GM12878 (cell line): Measurements from ENCODE around the gene ZNF281. TPM values are rescaled to one million over a fixed set of nuclear protein-coding genes. Genes with fewer than 3 reads are reported as not detected.

Source experiments
- ATAC-seq: fragments of 200-7000 bp; cut with Tn5 transposase; 3 replicates; pipeline ENCODE4 v1.9.1; 2020; ENCODE audit warnings: mild to moderate bottlenecking, moderate library complexity
- BruUV-seq: library from RNA; stranded (reverse); fragments of 400-500 nt; replicated peaks from 2 replicates; lab custom pipeline; 2021; lab: Mats Ljungman, UMichigan
- CTCF ChIA-PET: fragments of 300-600 bp; sonication (Branson Sonifier 250); formaldehyde crosslinking; extraction: SDS; loops from one replicate; lab custom pipeline; 2021; ENCODE audit warnings: inconsistent platforms; lab: Yijun Ruan, JAX
- POLR2A ChIA-PET: fragments of 350-600 bp; formaldehyde crosslinking; extraction: SDS; loops from one replicate; lab custom pipeline; 2021; ENCODE audit warnings: inconsistent platforms; lab: Charles Lee
- RAD21 ChIA-PET: fragments of 300-600 bp; sonication (Branson Sonifier 250); formaldehyde crosslinking; loops from one replicate; lab custom pipeline; 2023; ENCODE audit warnings: antibody characterized with exemption; ENCODE audit not compliant: unreplicated experiment; lab: Charles Lee
- SMC1A ChIA-PET: fragments of 300-600 bp; sonication (Branson Sonifier 250); formaldehyde crosslinking; loops from one replicate; lab custom pipeline; 2023; ENCODE audit not compliant: unreplicated experiment, uncharacterized antibody; lab: Charles Lee
- DNase-seq: peaks from one replicate; pipeline ENCODE4 v3.0.0-alpha.2; 2011; ENCODE audit warnings: low read depth, low spot score
- FAIRE-seq: peaks from 3 replicates; lab custom pipeline; 2011; peaks lifted over from hg19 to GRCh38; lab: Jason Lieb, UNC
- H2AFZ ChIP-seq: 2 replicates; pipeline ENCODE4 v1.6.0; 2011; ENCODE audit warnings: low read depth, low read length, control low read depth; ENCODE audit not compliant: control insufficient read depth
- H3K27ac ChIP-seq: 2 replicates; pipeline ENCODE4 v1.5.1; 2011; ENCODE audit warnings: control low read depth; ENCODE audit not compliant: control insufficient read depth, insufficient read depth
- H3K27me3 ChIP-seq, 2 experiments: replicated peaks in 1 of 2; 2 replicates each; pipeline versions ENCODE4 v1.6.0 to v1.6.1; 2011; ENCODE audit warnings: low read length in 1 of 2; ENCODE audit not compliant: control insufficient read depth in 2 of 2, insufficient read depth in 2 of 2
- H3K36me3 ChIP-seq, 2 experiments: 2 replicates each; pipeline ENCODE4 v1.5.1; 2011; ENCODE audit warnings: low read length in 1 of 2; ENCODE audit not compliant: control insufficient read depth in 2 of 2, insufficient read depth in 2 of 2
- H3K4me1 ChIP-seq: 2 replicates; pipeline ENCODE4 v1.6.1; 2011; ENCODE audit warnings: mild to moderate bottlenecking, low read length, moderate library complexity, mixed read lengths; ENCODE audit not compliant: control insufficient read depth, insufficient read depth
- H3K4me2 ChIP-seq: 2 replicates; pipeline ENCODE4 v1.6.0; 2011; ENCODE audit warnings: control low read depth; ENCODE audit not compliant: control insufficient read depth, insufficient read depth
- H3K4me3 ChIP-seq: fragments of 200-600 bp; sonication (generic); 2 replicates; pipeline ENCODE4 v1.5.1; 2016
- H3K79me2 ChIP-seq: 2 replicates; pipeline ENCODE4 v1.6.0; 2011; ENCODE audit warnings: low read length; ENCODE audit not compliant: control insufficient read depth, insufficient read depth
- H3K9ac ChIP-seq: 2 replicates; pipeline ENCODE4 v1.8.0; 2011; ENCODE audit warnings: low read length, control low read depth, mixed read lengths; ENCODE audit not compliant: control insufficient read depth, insufficient read depth
- H3K9me3 ChIP-seq: replicated peaks from 3 replicates; pipeline ENCODE4 v1.5.1; 2011; ENCODE audit warnings: mild to moderate bottlenecking, low read length; ENCODE audit not compliant: control insufficient read depth, insufficient read depth
- H4K20me1 ChIP-seq: 2 replicates; pipeline ENCODE4 v1.6.0; 2011; ENCODE audit not compliant: control insufficient read depth, insufficient read depth
- EGR1 ChIP-seq, 2 experiments: IDR thresholded peaks; 1 replicate in 1 of 2; 2 replicates in 1 of 2; pipeline ENCODE4 v1.6.1; 2011 to 2012; ENCODE audit warnings: low read depth in 2 of 2, low read length in 2 of 2, borderline replicate concordance in 1 of 2, mild to moderate bottlenecking in 1 of 2, moderate library complexity in 1 of 2
- ELK1 ChIP-seq: IDR thresholded peaks from 2 replicates; pipeline ENCODE4 v1.6.1; 2012; ENCODE audit warnings: low read depth, low read length, improper control_type of control experiment
- EZH2 ChIP-seq: IDR thresholded peaks from 2 replicates; pipeline ENCODE4 v1.6.1; 2012; ENCODE audit warnings: low read depth, mild to moderate bottlenecking, control low read depth, inconsistent platforms, low read length, borderline replicate concordance; ENCODE audit not compliant: control insufficient read depth
- IKZF1 ChIP-seq: fragments of 450-650 bp; conservative IDR thresholded peaks from 2 replicates; pipeline ENCODE4 v1.6.1; 2017; ENCODE audit warnings: antibody characterized with exemption, mild to moderate bottlenecking
- IRF5 ChIP-seq: fragments of 450-650 bp; IDR thresholded peaks from 2 replicates; pipeline ENCODE4 v1.6.1; 2017; ENCODE audit warnings: borderline replicate concordance
- JUND ChIP-seq: IDR thresholded peaks from 2 replicates; pipeline ENCODE4 v1.6.1; 2012; ENCODE audit warnings: low read depth, mild to moderate bottlenecking, low read length, improper control_type of control experiment, moderate library complexity
- NR2C2 ChIP-seq: IDR thresholded peaks from 2 replicates; pipeline ENCODE4 v1.6.1; 2011; ENCODE audit warnings: borderline replicate concordance, low read depth; ENCODE audit not compliant: control insufficient read depth, insufficient read length
- NRF1 ChIP-seq: conservative IDR thresholded peaks from 2 replicates; pipeline ENCODE4 v1.6.1; 2011; ENCODE audit warnings: mild to moderate bottlenecking, low read depth, low read length, improper control_type of control experiment
- PAX8 ChIP-seq: fragments of 450-650 bp; IDR thresholded peaks from 2 replicates; pipeline ENCODE4 v1.6.1; 2017; ENCODE audit warnings: mild to moderate bottlenecking, moderate library complexity
- PML ChIP-seq: IDR thresholded peaks from 2 replicates; pipeline ENCODE4 v1.6.1; 2012; ENCODE audit warnings: low read length, inconsistent platforms
- RAD21 ChIP-seq: IDR thresholded peaks from 2 replicates; pipeline ENCODE4 v1.6.1; 2011; ENCODE audit warnings: mild to moderate bottlenecking, low read depth, low read length, moderate library complexity; ENCODE audit not compliant: insufficient read depth
- RAD51 ChIP-seq: fragments of 450-650 bp; IDR thresholded peaks from 2 replicates; pipeline ENCODE4 v1.6.1; 2016; ENCODE audit warnings: moderate library complexity, mild to moderate bottlenecking, inconsistent platforms
- SIN3A ChIP-seq: IDR thresholded peaks from 2 replicates; pipeline ENCODE4 v1.6.1; 2012; ENCODE audit warnings: low read depth, low read length, improper control_type of control experiment
- WGBS: methylation state at CpG from one replicate; pipeline ENCODE4 v1.1.6; 2016; ENCODE audit warnings: low lambda C conversion rate; ENCODE audit not compliant: insufficient replicate concordance, insufficient coverage; ENCODE audit errors: missing lambda C conversion rate; 5-methylcytosine and 5-hydroxymethylcytosine counted together
- in situ Hi-C: fragments of 300-500 bp; cut with MboI; formaldehyde crosslinking; loops from 9 replicates; pipeline ENCODE4 v1.14.3; 2018; ENCODE audit warnings: mixed read lengths
- intact Hi-C: fragments of 100-400 bp; cut with micrococcal nuclease; formaldehyde crosslinking; loops from one replicate; pipeline ENCODE4 v1.14.2; 2022; ENCODE audit not compliant: unreplicated experiment
- polyA plus RNA-seq, 11 experiments: library from polyadenylated mRNA; depleted of rRNA in 4 of 11; unstranded in 6 of 11; stranded (reverse) in 5 of 11; fragments of >200 nt; fragmentation: Nextera tagmentation in 4 of 11; fragmentation: Illumina TruSeq in 1 of 11; extraction: Ambion mirVana in 4 of 11; extraction: Trizol in 1 of 11; gene quantifications; 1 replicate in 1 of 11; 2 replicates in 10 of 11; pipeline versions ENCODE4 v1.2.1 to v1.2.3, GENCODE V29; 2011 to 2016; ENCODE audit warnings: inconsistent platforms in 2 of 11, missing spikeins in 2 of 11, low read depth in 1 of 11
- total RNA-seq, 4 experiments: library from RNA; depleted of rRNA in 3 of 4; stranded (reverse); fragments of >200 nt in 3 of 4; fragmentation: Illumina TruSeq in 1 of 4; extraction: Trizol in 1 of 4; gene quantifications; 2 replicates each; pipeline versions ENCODE4 v1.2.1 to v1.2.3, GENCODE V29; 2013 to 2021
- TF ChIP-seq, protein P1 (sequence below): IDR thresholded peaks from 2 replicates; pipeline ENCODE4 v1.6.1; 2011; ENCODE audit warnings: mild to moderate bottlenecking, low read depth, low read length, moderate library complexity; ENCODE audit not compliant: insufficient replicate concordance

The ZNF281 gene
- total and polyA plus RNA-seq, 10 of the 15 experiments (the other 5 are each of a cell fraction or from before 2014, with no cell fraction given), result 8.3 to 21.8 (median 15.4) TPM

DNA sequence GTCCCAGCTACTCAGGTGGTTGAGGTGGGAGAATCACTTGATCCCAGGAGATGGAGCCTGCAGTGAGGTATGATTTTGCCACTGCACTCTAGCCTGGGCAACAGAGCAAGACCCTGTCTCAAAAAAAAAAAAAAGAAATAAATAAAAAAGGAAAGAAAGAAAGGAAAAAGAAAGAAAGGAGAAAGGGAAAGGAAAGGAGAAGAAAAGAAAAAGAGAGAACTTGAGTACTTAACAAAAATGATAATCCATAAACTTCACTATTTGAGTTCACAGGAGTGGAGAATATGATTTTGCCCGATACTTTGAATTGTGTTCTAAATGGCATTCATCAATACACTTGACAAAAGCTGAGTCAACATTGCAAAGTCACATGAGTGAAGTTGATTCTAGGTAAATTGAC, 23.8 kb upstream of the ZNF281 start:
- CTCF ChIA-PET, result no interaction called here
- Histone ChIP-seq H3K27ac (no peak overlapping the region), H3K27me3 (no peaks in the 10 kb centered on the region), H3K36me3 (no peaks in the 10 kb centered on the region), H3K4me3 (no peak overlapping the region), H3K9me3 (no peaks in the 10 kb centered on the region), H2AFZ (no peak overlapping the region), H3K9ac (no peak overlapping the region), H3K4me2 (no peak overlapping the region), H3K4me1 (peaks cover 6% of the 10 kb centered on the region; the same call in 1 of the 2 replicates), H4K20me1 (no peaks in the 10 kb centered on the region), H3K79me2 (no peaks in the 10 kb centered on the region)
- FAIRE-seq (no peak), DNase-seq (no peak), ATAC-seq (no peak)
- no peak for TF ChIP-seq SIN3A
- TF ChIP-seq RAD21, result no peak
- TF ChIP-seq PML, result no peak
- TF ChIP-seq IRF5, result no peak
- no peak for TF ChIP-seq NR2C2
- TF ChIP-seq RAD51, result no peak
- TF ChIP-seq, protein P1, sequence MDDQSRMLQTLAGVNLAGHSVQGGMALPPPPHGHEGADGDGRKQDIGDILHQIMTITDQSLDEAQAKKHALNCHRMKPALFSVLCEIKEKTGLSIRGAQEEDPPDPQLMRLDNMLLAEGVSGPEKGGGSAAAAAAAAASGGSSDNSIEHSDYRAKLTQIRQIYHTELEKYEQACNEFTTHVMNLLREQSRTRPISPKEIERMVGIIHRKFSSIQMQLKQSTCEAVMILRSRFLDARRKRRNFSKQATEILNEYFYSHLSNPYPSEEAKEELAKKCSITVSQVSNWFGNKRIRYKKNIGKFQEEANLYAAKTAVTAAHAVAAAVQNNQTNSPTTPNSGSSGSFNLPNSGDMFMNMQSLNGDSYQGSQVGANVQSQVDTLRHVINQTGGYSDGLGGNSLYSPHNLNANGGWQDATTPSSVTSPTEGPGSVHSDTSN, result no peak
- no peak for TF ChIP-seq ELK1
- TF ChIP-seq EGR1 (IDR thresholded peaks at IDR 0.05; ENCODE audit: borderline replicate concordance in 1 of 2, low read depth in 2 of 2, low read length in 2 of 2), result no peak
- TF ChIP-seq PAX8, result no peak
- no peak for TF ChIP-seq NRF1
- no peak for TF ChIP-seq JUND
- no peak for TF ChIP-seq EZH2
- TF ChIP-seq IKZF1, result no peak
- in situ Hi-C loops (no loop called here), intact Hi-C loops (no loop called here)
- SMC1A ChIA-PET, result no interaction called here
- RAD21 ChIA-PET, result no interaction called here
- BruUV-seq, result no TSS peak
- WGBS, result 100% methylated on average over 1 of the region's 1 CpG
- POLR2A ChIA-PET, result no interaction called here
